Measurements from ENCODE around the gene FAM171A1. TPM values are rescaled to one million over a fixed set of nuclear protein-coding genes. Genes with fewer than 3 reads are reported as not detected.

The FAM171A1 gene
- total RNA-seq, 1 donor = 16.8 TPM

GRCh38 chr10:15167411-15168290, 203.4 kb downstream of the FAM171A1 start:
- H3K4me3 ChIP-seq (ENCODE audit: low read depth, low read length) = peak overlapping the region; percentile 79
- peak; percentile 55 for TF ChIP-seq CTCF (IDR thresholded peaks at IDR 0.05; ENCODE audit: insufficient read depth, low read depth, low read length)
- DNase-seq (ENCODE audit: low read depth) = peak; percentile 57

GRCh38 chr10:15166325-15166724, 204.8 kb downstream of the FAM171A1 start:
- TF ChIP-seq CTCF (IDR thresholded peaks at IDR 0.05; ENCODE audit: insufficient read depth, low read depth, low read length) = no peak
- no peak for DNase-seq (ENCODE audit: low read depth)
- H3K4me3 ChIP-seq (ENCODE audit: low read depth, low read length) = peak overlapping the region; percentile 79

- no peak overlapping the region for H3K4me3 ChIP-seq (ENCODE audit: low read depth, low read length)
- no peak for DNase-seq (ENCODE audit: low read depth)
- no peak for TF ChIP-seq CTCF (IDR thresholded peaks at IDR 0.05; ENCODE audit: insufficient read depth, low read depth, low read length)
Observed at GRCh38 chr10:15163253-15163828, 207.7 kb downstream of the FAM171A1 start.

Small RNAs within 50 kb of the gene (small RNA-seq; reads per million reads assigned to genes)
- gene AL590365.1 = not detected

Other genes starting within 250 kb of the FAM171A1 start
- gene NMT2, start 202.6 kb downstream of the FAM171A1 start, total RNA-seq = 63.5 and 84.2 TPM in 2 replicates